NCI-H510A (cell line): ENCODE data around the gene SHOX.
"Not testable (repeated sequence)": the region's sequence is repeated elsewhere in the genome, so short reads cannot be mapped to it uniquely, and the experiment has no call there.

Source experiments
- DNase-seq: peaks from one replicate; lab custom pipeline; 2025; lab: John Stamatoyannopoulos, UW

Gene SHOX

GRCh38 chrX:621705-622503, 8.7 kb upstream of the SHOX start:
- DNase-seq, result no peak

DNA sequence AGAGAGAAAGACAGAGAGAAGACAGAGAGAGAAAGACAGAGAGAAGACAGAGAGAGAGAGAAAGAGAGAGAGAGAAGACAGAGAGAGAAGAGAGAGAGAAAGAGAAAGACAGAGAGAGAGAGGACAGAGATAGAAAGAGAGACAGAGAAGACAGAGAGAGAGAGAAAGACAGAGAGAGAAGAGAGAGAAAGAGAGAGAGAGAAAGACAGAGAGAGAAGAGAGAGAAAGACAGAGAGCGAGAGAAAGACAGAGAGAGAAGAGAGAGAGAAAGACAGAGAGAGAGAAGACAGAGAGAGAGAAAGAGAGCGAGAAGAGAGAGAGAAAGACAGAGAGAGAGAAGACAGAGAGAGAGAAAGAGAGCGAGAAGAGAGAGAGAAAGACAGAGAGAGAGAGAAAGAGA, 7.8 kb upstream of the SHOX start:
- DNase-seq, result not testable (repeated sequence)

DNA sequence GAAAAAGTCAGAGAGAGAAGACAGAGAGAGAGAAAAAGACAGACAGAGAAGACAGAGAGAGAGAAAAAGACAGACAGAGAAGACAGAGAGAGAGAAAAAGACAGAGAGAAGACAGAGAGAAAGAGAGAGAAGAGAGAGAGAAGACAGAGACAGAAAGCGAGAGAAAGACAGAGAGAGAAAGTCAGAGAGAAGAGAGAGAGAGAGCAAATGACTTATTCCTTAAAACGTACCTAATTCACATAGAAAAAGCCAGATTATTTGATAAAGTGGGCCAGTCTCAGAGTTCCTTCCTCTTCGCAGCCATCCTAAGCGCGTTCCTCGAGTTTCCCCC, 7.4 kb upstream of the SHOX start:
- DNase-seq, result no peak

GRCh38 chrX:623599-624315, 6.8 kb upstream of the SHOX start:
- no peak for DNase-seq

GRCh38 chrX:625137-625691, 5.4 kb upstream of the SHOX start:
- DNase-seq, result no peak

DNA sequence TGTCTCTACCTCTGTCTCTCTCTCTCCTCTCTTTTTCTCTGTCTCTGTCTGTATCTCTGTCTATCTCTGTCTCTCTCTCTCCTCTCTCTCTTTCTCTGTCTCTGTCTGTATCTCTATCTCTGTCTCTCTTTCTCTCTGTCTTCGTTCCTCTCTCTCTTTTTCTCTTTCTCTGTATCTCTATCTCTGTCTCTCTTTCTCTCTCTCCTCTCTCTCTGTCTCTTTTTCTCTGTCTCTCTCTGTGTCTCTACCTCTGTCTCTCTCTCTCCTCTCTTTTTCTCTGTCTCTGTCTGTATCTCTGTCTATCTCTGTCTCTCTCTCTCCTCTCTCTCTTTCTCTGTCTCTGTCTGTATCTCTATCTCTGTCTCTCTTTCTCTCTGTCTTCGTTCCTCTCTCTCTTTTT, 4.5 kb upstream of the SHOX start:
- DNase-seq, result not testable (repeated sequence)

DNA sequence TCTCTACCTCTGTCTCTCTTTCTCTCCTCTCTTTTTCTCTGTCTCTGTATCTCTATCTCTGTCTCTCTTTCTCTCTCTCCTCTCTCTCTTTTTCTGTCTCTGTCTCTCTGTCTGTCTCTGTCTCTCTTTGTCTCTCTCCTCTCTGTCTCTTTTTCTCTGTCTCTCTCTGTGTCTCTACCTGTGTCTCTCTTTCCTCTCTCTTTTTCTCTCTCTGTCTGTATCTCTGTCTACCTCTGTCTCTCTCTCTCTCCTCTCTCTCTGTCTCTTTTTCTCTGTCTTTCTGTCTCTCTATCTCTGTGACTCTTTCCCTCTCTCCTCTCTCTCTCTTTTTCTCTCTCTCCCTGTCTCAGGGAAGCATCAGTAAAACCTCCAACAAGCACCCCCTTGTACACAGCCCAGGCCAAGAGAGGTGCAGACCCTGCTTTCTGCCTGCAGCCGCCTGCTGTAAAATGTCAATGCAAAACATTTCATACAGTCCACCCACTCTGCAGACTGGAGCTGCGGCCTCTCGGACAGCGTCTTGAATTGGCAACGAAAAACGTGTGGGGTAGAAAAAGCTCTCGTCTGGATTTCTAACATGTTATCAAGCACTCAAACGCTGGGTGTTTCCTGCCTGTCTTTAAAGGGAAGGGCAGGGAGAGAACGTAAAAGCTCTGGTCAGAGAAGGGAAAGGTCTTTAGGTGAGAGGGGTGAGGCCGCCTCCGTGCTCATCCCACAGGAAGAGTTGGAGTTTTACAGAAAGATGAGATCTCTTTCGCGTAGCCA, 3.7 kb upstream of the SHOX start:
- no peak for DNase-seq

GRCh38 chrX:627510-627981, 3.0 kb upstream of the SHOX start:
- DNase-seq, result no peak

- no peak for DNase-seq
These were observed 2.6 kb upstream of the SHOX start for GRCh38 chrX:627995-628394.

GRCh38 chrX:629230-630006, 1.2 kb upstream of the SHOX start:
- DNase-seq, result no peak

- no peak for DNase-seq
These were observed 482 bp upstream of the SHOX start for GRCh38 chrX:630007-630611.

DNA sequence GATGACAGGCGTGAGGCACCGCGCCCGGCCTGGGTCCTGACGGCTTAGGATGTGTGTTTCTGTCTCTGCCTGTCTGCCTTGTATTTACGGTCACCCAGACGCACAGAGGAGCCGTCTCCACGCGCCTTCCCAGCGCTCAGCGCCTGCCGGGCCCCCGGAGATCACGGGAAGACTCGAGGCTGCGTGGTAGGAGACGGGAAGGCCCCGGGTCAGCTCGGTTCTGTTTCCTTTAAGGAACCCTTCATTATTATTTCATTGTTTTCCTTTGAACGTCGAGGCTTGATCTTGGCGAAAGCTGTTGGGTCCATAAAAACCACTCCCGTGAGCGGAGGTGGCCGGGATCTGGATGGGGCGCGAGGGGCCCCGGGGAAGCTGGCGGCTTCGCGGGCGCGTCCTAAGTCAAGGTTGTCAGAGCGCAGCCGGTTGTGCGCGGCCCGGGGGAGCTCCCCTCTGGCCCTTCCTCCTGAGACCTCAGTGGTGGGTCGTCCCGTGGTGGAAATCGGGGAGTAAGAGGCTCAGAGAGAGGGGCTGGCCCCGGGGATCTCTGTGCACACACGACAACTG, 1.3 kb downstream of the SHOX start:
- no peak for DNase-seq

DNA sequence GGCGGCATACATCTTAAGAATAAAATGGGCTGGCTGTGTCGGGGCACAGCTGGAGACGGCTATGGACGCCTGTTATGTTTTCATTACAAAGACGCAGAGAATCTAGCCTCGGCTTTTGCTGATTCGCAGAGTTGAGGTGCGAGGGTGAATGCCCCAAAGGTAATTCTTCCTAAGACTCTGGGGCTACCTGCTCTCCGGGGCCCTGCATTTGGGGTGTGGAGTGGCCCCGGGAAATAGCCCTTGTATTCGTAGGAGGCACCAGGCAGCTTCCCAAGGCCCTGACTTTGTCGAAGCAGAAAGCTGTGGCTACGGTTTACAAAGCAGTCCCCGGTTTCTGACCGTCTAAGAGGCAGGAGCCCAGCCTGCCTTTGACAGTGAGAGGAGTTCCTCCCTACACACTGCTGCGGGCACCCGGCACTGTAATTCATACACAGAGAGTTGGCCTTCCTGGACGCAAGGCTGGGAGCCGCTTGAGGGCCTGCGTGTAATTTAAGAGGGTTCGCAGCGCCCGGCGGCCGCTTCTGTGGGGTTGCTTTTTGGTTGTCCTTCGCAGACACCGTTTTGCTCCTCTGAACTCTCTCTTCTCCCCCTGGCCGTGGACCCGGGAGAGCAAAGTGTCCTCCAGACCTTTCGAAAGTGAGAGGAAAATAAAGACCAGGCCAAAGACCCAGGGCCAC, 1.9 kb downstream of the SHOX start:
- DNase-seq, result no peak

DNA sequence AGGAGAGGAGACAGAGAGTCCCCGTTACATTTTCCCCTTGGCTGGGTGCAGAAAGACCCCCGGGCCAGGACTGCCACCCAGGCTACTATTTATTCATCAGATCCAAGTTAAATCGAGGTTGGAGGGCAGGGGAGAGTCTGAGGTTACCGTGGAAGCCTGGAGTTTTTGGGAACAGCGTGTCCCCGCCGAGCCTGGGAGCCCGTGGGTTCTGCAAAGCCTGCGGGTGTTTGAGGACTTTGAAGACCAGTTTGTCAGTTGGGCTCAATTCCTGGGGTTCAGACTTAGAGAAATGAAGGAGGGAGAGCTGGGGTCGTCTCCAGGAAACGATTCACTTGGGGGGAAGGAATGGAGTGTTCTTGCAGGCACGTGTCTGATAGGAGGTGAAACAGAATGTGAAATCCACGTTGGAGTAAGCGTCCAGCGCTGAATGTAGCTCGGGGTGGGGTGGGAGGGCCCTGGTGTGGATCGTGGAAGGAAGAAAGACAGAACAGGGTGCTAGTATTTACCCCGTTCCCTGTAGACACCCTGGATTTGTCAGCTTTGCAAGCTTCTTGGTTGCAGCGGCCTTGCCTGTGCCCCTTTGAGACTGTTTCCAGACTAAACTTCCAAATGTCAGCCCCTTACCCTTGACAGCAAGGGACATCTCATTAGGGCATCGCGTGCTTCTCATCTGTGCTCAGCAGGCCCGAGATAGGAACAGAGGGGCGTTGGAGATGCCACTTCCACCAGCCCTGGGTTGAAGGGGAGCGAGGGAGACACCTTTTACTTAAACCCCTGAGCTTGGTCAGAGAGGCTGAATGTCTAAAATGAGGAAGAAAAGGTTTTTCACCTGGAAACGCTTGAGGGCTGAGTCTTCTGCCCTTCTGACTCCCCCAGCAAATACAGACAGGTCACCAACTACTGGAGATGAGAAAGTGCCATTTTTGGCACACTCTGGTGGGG, 2.7 kb downstream of the SHOX start:
- DNase-seq, result no peak

GRCh38 chrX:633985-634958, 3.7 kb downstream of the SHOX start:
- DNase-seq, result no peak

DNA sequence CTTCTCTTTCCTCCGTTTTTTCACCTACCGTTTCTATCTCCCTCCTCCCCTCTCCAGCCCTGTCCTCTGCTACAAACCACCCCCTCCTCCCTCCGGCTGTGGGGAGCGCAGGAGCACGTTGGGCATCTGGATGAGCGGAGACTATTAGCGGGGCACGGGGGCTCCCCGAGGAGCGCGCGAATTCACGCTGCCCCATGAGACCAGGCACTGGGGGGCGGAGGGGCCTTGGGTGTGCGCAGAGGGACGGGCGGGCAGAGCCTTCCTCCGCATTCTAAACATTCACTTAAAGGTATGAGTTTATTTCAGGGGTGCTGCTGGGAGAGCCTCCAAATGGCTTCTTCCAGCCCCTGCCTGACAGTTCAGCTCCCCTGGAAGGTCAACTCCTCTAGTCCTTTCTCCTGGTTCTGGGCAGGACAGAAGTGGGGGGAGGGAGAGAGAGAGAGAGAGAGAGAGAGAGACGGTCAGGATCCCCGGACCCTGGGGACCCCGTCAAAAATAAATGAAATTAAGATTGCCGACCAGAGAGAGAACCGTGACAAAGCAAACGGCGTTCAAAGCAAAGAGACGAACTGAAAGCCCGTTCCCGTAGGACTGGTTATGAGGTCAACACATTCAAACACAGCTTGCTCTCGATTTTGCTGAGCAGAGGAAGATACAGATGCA, 5.0 kb downstream of the SHOX start:
- no peak for DNase-seq

GRCh38 chrX:636981-637659, 6.5 kb downstream of the SHOX start:
- DNase-seq, result no peak
